Jurkat, Clone E6-1 (cell line): ENCODE results near the gene PLCG2.
"Not testable (repeated sequence)": the region's sequence is repeated elsewhere in the genome, so short reads cannot be mapped to it uniquely, and the experiment has no call there.

ENCODE experiments used
- DNase-seq: peaks from one replicate; pipeline ENCODE4 v3.0.0-alpha.2; 2011; ENCODE audit warnings: low read depth, low spot score
- H3K4me3 ChIP-seq: 2 replicates; pipeline ENCODE4 v1.5.1; 2011; ENCODE audit warnings: mild to moderate bottlenecking, low read length, control low read depth, moderate library complexity

Gene PLCG2

DNA sequence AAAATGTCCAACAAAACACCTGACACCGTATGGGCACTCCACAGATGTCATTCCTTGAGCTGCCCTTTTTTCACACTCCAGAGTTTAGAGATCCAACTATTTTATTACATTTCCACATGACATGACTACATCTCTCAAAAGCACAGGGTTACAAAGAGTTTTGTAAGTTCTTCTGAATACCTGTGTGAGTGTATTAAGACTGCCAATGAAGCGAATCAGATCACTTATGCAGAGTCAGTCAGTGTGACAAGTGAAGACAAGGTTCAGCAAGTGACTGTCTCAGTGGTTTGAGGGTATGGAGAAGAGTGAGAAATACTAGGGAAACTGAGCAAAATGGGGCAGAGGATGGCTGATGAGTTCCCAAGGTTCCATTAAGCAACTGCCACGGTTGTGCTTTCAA, 223.7 kb downstream of the PLCG2 start:
- no peak overlapping the region for H3K4me3 ChIP-seq
- no peak for DNase-seq

- DNase-seq: no peak
- H3K4me3 ChIP-seq: no peak overlapping the region
Observed at GRCh38 chr16:82004601-82005000, 225.5 kb downstream of the PLCG2 start.

- H3K4me3 ChIP-seq: no peak overlapping the region
- DNase-seq: no peak
Observed at GRCh38 chr16:82005027-82005830, 226.1 kb downstream of the PLCG2 start.

DNA sequence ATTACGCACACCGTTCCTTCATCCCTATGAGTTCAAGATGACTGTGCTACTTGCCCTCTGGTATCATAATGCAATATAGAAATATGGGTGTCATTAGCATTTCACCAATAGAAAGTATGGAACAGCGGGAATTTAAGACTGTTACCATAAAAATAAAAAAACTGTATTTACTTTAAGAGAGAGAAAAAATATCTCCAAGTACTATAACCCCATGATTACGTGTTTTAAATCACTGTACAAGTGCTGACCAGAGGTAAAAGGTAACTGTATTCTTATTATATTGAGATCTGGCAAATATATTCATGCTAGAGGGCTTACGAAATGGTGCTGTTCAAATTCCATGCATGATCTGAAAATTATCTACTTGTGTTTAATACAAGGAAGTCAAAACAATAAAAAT, 226.9 kb downstream of the PLCG2 start:
- no peak for DNase-seq
- no peak overlapping the region for H3K4me3 ChIP-seq

DNA sequence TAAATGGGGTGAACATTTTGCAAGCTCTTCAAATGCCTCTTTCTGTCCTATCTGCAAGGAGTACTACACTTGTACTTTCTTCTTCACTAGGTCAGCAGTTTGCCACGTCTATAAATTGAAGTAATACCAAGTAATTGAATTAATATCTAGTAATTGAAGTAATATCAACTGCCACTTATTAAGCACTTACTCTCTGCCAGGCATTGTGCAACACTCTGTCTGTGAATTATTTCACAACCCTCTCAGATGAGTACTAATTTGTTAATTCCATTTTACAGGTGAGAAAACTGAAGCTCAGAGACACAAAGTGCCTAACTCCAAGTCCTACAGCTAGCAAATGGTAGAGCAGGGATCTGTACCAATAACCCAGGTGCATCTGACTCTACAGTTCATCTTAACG, 228.1 kb downstream of the PLCG2 start:
- no peak overlapping the region for H3K4me3 ChIP-seq
- DNase-seq: no peak

DNA sequence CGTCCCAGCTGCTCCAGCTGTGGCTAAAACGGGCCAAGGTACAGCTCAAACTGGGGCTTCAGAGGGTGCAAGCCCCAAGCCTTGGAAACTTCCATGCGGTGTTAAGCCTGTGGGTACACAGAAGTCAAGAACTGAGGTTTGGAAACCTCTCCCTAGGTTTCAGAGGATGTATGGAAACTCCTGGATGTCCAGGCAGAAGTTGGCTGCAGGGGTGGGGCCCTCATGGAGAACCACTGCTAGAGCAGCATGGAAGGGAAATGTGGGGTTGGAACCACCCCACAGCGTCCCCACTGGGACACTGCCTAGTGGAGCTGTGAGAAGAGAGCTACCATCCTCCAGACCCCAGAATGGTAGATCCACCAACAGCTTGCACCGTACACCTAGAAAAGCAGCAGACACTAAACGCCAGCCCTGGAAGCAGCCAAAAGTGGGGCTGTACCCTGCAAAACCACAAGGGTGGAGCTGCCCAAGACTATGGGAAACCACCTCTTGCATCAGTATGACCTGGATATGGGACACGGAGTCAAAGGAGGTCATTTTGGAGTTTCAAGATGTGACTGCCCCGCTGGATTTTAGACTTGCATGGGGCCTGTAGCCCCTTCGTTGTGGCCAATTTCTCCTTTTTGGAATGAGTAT, 230.0 kb downstream of the PLCG2 start:
- no peak for DNase-seq
- H3K4me3 ChIP-seq: no peak overlapping the region

- H3K4me3 ChIP-seq, DNase-seq: not testable (repeated sequence)
Observed at GRCh38 chr16:82009789-82010188, 230.7 kb downstream of the PLCG2 start.

- no peak overlapping the region for H3K4me3 ChIP-seq
- no peak for DNase-seq
Observed at GRCh38 chr16:82010649-82011048, 231.6 kb downstream of the PLCG2 start.

DNA sequence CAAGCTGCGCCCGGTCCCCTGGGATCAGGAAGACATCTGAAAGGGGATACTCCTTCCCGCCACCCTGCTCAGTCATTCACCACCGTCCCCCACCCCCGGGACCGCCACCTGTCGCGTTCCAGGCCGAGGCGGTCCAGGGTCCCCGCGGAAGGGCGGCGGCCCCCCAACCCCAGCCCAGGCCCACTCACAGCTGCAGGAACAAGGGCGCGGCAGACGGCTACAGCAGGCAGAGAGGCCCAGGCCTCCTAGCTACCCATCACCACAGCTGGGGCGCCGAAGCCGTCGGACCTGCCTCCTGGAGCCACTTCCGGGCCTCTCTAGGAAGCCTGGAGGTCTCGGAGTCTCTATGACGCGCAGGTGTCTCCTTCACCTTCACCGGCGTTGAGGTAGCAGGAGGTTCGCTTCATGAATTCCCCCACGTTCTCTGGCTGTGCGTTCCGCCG, 232.1 kb downstream of the PLCG2 start, which contains the start of gene SDR42E1:
Gene SDR42E1, minus strand, starts transcription at position 272 of the 443 bp plus-strand sequence. CDS start 10,612 bp downstream, outside the sequence.
- no peak for DNase-seq
- no peak within 1 kb of the TSS for H3K4me3 ChIP-seq
